Glutamatergic neuron (in vitro differentiated cells): Measurements from ENCODE around the gene PDCL2. TPM values are rescaled to one million over a fixed set of nuclear protein-coding genes. Genes with fewer than 3 reads are reported as not detected.

ENCODE experiments used
- DNase-seq: peaks from one replicate; pipeline ENCODE4 v3.0.0; 2022
- H3K27ac Mint-ChIP-seq: one replicate; pipeline ENCODE4 v1.8.0; 2020; ENCODE audit warnings: mild to moderate bottlenecking, mixed read lengths, inconsistent platforms; ENCODE audit not compliant: unreplicated experiment
- H3K27me3 Mint-ChIP-seq: one replicate; pipeline ENCODE4 v1.8.0; 2020; ENCODE audit warnings: mild to moderate bottlenecking, moderate library complexity, mixed read lengths, inconsistent platforms; ENCODE audit not compliant: unreplicated experiment
- H3K36me3 Mint-ChIP-seq: one replicate; pipeline ENCODE4 v1.8.0; 2020; ENCODE audit warnings: mild to moderate bottlenecking, mixed read lengths, inconsistent platforms; ENCODE audit not compliant: unreplicated experiment
- H3K4me1 Mint-ChIP-seq: one replicate; pipeline ENCODE4 v1.8.0; 2020; ENCODE audit warnings: mild to moderate bottlenecking, low read depth, mixed read lengths, inconsistent platforms; ENCODE audit not compliant: unreplicated experiment
- H3K4me3 Mint-ChIP-seq: one replicate; pipeline ENCODE4 v1.8.0; 2020; ENCODE audit warnings: mild to moderate bottlenecking, mixed read lengths, inconsistent platforms; ENCODE audit not compliant: unreplicated experiment
- H3K9me3 Mint-ChIP-seq: one replicate; pipeline ENCODE4 v1.8.0; 2020; ENCODE audit warnings: mild to moderate bottlenecking, moderate library complexity, mixed read lengths, inconsistent platforms; ENCODE audit not compliant: unreplicated experiment
- CTCF ChIP-seq: fragments of 200-600 bp; sonication (generic); IDR thresholded peaks from one replicate; pipeline ENCODE4 v1.5.0; 2021; ENCODE audit not compliant: partially characterized antibody, unreplicated experiment
- total RNA-seq: library from RNA; stranded (reverse); fragmentation: NEBNext Ultra II Directional; extraction: Animal tissue kit (Norgen Biotek cat#: 25700); gene quantifications from one replicate; pipeline ENCODE4 v1.2.1, GENCODE V29; 2021; ENCODE audit not compliant: unreplicated experiment

The PDCL2 gene
- total RNA-seq, 1 donor from 2014 or later: not detected

GRCh38 chr4:55575513-55575912 is 16.5 kb downstream of the PDCL2 start:
- H3K36me3 Mint-ChIP-seq: peaks cover 30% of the 10 kb centered on the region
- H3K27ac Mint-ChIP-seq: no peak overlapping the region
- no peak for DNase-seq
- no peak overlapping the region for H3K4me3 Mint-ChIP-seq
- H3K9me3 Mint-ChIP-seq: peaks cover 4% of the 10 kb centered on the region
- TF ChIP-seq CTCF: no peak
- H3K4me1 Mint-ChIP-seq: no peaks in the 10 kb centered on the region
- no peaks in the 10 kb centered on the region for H3K27me3 Mint-ChIP-seq

DNA sequence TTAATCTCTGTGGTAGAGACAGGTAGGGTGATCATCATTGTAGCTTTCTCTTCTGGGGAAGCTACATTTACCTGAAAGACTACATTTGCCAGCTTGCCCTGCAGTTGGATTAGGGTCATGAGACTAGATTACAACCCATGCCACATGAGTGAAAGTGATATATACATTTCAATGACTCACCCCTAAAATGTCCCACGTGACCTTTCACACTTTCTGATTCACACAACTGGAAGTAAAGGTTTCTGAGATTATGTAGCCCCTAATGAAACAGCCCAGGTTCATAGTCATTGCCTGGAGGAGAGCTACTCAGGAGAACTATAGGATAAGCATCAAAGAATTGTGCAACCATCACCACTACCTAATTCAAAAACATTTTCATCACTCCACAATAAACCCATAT is 17.8 kb downstream of the PDCL2 start:
- H3K27me3 Mint-ChIP-seq: no peaks in the 10 kb centered on the region
- peaks cover 4% of the 10 kb centered on the region for H3K9me3 Mint-ChIP-seq
- H3K4me1 Mint-ChIP-seq: no peaks in the 10 kb centered on the region
- H3K4me3 Mint-ChIP-seq: no peak overlapping the region
- TF ChIP-seq CTCF: no peak
- peaks cover 30% of the 10 kb centered on the region for H3K36me3 Mint-ChIP-seq
- no peak overlapping the region for H3K27ac Mint-ChIP-seq
- no peak for DNase-seq

- Mint-ChIP-seq H3K9me3 (peaks cover 4% of the 10 kb centered on the region), H3K27ac (no peak overlapping the region), H3K4me1 (no peaks in the 10 kb centered on the region), H3K4me3 (no peak overlapping the region), H3K36me3 (peaks cover 19% of the 10 kb centered on the region), H3K27me3 (no peaks in the 10 kb centered on the region)
- DNase-seq: no peak
- no peak for TF ChIP-seq CTCF
These were observed 20.2 kb downstream of the PDCL2 start for GRCh38 chr4:55571806-55572205.

DNA sequence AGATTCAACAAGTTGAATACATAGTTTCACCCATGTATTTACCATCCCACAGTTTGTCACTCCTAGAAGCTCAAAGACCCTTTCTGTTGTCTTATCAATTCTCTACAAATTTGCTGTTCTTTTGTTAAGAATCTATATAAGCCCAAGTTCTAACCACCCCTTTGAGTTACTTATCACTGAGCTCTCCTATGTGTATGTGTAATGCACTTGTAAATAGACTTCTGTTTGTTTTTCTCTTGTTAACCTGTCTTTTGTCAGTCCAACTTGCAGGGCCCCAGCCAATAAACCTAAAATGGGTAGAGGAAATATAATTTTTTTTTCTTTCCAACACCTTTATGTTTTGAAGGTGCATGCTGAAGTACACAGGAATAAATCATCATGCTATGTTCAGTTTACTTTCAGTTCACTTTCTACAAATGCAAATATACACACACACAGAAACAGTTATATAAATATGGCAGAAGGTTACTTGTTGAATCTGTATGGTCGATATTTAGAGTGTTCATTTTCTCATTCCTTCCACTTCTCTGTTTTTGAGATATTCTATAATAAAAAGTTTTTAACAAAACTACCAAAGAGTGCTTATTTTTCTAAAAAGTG is 23.0 kb downstream of the PDCL2 start:
- TF ChIP-seq CTCF: no peak
- Mint-ChIP-seq H3K4me1 (no peaks in the 10 kb centered on the region), H3K4me3 (no peak overlapping the region), H3K27ac (no peak overlapping the region), H3K27me3 (peaks cover 2% of the 10 kb centered on the region), H3K36me3 (peaks cover under 1% of the 10 kb centered on the region), H3K9me3 (no peaks in the 10 kb centered on the region)
- no peak for DNase-seq

GRCh38 chr4:55561889-55562288 is 30.2 kb downstream of the PDCL2 start:
- no peak overlapping the region for H3K27ac Mint-ChIP-seq
- no peaks in the 10 kb centered on the region for H3K36me3 Mint-ChIP-seq
- no peak for TF ChIP-seq CTCF
- peaks cover 4% of the 10 kb centered on the region for H3K27me3 Mint-ChIP-seq
- H3K4me3 Mint-ChIP-seq: no peak overlapping the region
- no peak for DNase-seq
- H3K4me1 Mint-ChIP-seq: no peaks in the 10 kb centered on the region
- no peaks in the 10 kb centered on the region for H3K9me3 Mint-ChIP-seq
